ENCODE data around the gene NUP210. TPM values are rescaled to one million over a fixed set of nuclear protein-coding genes. Genes with fewer than 3 reads are reported as not detected.
"Not testable (repeated sequence)": the region's sequence is repeated elsewhere in the genome, so short reads cannot be mapped to it uniquely, and the experiment has no call there.

The NUP210 gene
- total RNA-seq, 1 experiment from 2014 or later: 11.4 TPM

DNA sequence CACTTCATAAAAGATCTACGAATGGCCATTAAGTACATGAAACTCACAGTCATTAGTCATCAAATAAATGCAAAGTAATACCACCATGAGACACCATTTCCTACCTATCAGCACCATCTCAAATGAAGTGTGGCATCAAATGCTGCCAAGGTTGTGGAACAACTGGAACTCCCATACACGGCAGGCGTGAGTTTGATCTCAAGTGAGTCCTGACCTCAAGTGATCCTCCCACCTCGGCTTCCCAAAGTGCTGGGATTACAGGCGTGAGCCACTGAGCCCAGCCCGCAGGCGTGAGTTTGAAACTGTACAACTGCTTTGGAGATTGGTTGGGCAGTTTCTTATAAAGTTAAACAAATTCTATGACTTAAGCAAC is 31.2 kb upstream of the NUP210 start:
- ChIA-PET CTCF (interaction anchor here (1.0 to 2.6 kb wide), 2 partner anchors 197 to 359 kb away, joined by 4 to 23 read pairs; no protein-coding TSS in a partner anchor), POLR2A (ENCODE audit: low non-redundant PET) (interaction anchor here (0.5 kb wide), 1 partner anchor 42 kb away, joined by 3 read pairs; no protein-coding TSS in a partner anchor)
- H3K4me3 ChIP-seq (ENCODE audit: low read depth, low read length, poor library complexity, severe bottlenecking): peak overlapping the region; percentile 43
- no peaks in the 10 kb centered on the region for H3K4me1 ChIP-seq (ENCODE audit: insufficient read depth, low read length, poor library complexity, severe bottlenecking)
- intact Hi-C loops (cut with micrococcal nuclease; ENCODE audit: unreplicated experiment): loop anchor here (5.0 kb wide), 1 partner anchor 144 kb away; no protein-coding TSS in a partner anchor
- TSS peak; percentile 85 for BruUV-seq (replicated peaks)
- TF ChIP-seq EZH2 (IDR thresholded peaks at IDR 0.05; ENCODE audit: borderline replicate concordance, low read depth, low read length, poor library complexity, severe bottlenecking): no peak
- TF ChIP-seq, protein P1, sequence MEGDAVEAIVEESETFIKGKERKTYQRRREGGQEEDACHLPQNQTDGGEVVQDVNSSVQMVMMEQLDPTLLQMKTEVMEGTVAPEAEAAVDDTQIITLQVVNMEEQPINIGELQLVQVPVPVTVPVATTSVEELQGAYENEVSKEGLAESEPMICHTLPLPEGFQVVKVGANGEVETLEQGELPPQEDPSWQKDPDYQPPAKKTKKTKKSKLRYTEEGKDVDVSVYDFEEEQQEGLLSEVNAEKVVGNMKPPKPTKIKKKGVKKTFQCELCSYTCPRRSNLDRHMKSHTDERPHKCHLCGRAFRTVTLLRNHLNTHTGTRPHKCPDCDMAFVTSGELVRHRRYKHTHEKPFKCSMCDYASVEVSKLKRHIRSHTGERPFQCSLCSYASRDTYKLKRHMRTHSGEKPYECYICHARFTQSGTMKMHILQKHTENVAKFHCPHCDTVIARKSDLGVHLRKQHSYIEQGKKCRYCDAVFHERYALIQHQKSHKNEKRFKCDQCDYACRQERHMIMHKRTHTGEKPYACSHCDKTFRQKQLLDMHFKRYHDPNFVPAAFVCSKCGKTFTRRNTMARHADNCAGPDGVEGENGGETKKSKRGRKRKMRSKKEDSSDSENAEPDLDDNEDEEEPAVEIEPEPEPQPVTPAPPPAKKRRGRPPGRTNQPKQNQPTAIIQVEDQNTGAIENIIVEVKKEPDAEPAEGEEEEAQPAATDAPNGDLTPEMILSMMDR (conservative IDR thresholded peaks at IDR 0.05; ENCODE audit: low read depth, low read length): no peak
- no peaks in the 10 kb centered on the region for H3K9me3 ChIP-seq (ENCODE audit: low read depth, low read length, poor library complexity, severe bottlenecking)
- no peaks in the 10 kb centered on the region for H3K36me3 ChIP-seq (ENCODE audit: insufficient read depth, low read length, poor library complexity, severe bottlenecking)
- H3K27me3 ChIP-seq (replicated peaks; ENCODE audit: insufficient read depth, low read depth, low read length, poor library complexity): no peaks in the 10 kb centered on the region
- peak overlapping the region; percentile 51 for H3K27ac ChIP-seq (ENCODE audit: low read depth, low read length, poor library complexity, severe bottlenecking)
- no peak for DNase-seq (ENCODE audit: low spot score)

DNA sequence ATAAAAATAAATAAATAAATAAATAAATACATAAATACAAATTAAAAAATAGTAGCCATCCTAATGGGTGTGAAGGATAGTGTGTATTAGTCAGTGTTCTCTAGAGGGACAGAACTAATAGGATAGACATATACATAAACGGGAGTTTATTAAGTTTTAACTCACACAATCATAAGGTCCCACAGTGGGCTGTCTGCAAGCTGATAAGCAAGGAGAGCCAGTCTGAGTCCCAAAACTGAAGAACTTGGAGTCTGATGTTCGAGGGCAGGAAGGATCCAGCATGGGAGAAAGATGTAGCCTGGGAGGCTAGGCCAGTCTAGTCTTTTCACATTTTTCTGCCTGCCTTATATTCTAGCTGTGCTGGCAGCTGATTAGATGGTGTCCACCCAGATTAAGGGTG is 22.8 kb upstream of the NUP210 start:
- POLR2A ChIA-PET (ENCODE audit: low non-redundant PET); H3K4me1 ChIP-seq (ENCODE audit: insufficient read depth, low read length, poor library complexity, severe bottlenecking); H3K27me3 ChIP-seq (replicated peaks; ENCODE audit: insufficient read depth, low read depth, low read length, poor library complexity); BruUV-seq (replicated peaks); CTCF ChIA-PET; DNase-seq (ENCODE audit: low spot score); H3K36me3 ChIP-seq (ENCODE audit: insufficient read depth, low read length, poor library complexity, severe bottlenecking); H3K4me3 ChIP-seq (ENCODE audit: low read depth, low read length, poor library complexity, severe bottlenecking); H3K27ac ChIP-seq (ENCODE audit: low read depth, low read length, poor library complexity, severe bottlenecking); intact Hi-C loops (cut with micrococcal nuclease; ENCODE audit: unreplicated experiment); H3K9me3 ChIP-seq (ENCODE audit: low read depth, low read length, poor library complexity, severe bottlenecking): not testable (repeated sequence)

GRCh38 chr3:13440204-13440817 is 20.2 kb upstream of the NUP210 start:
- H3K4me1 ChIP-seq (ENCODE audit: insufficient read depth, low read length, poor library complexity, severe bottlenecking): no peaks in the 10 kb centered on the region
- no peak for DNase-seq (ENCODE audit: low spot score)
- intact Hi-C loops (cut with micrococcal nuclease; ENCODE audit: unreplicated experiment): no loop called here
- peaks cover 5% of the 10 kb centered on the region for H3K27me3 ChIP-seq (replicated peaks; ENCODE audit: insufficient read depth, low read depth, low read length, poor library complexity)
- no peak overlapping the region for H3K27ac ChIP-seq (ENCODE audit: low read depth, low read length, poor library complexity, severe bottlenecking)
- ChIA-PET CTCF (no interaction called here), POLR2A (ENCODE audit: low non-redundant PET) (no interaction called here)
- H3K36me3 ChIP-seq (ENCODE audit: insufficient read depth, low read length, poor library complexity, severe bottlenecking): no peaks in the 10 kb centered on the region
- no peaks in the 10 kb centered on the region for H3K9me3 ChIP-seq (ENCODE audit: low read depth, low read length, poor library complexity, severe bottlenecking)
- BruUV-seq (replicated peaks): no TSS peak
- H3K4me3 ChIP-seq (ENCODE audit: low read depth, low read length, poor library complexity, severe bottlenecking): no peak overlapping the region
- TF ChIP-seq, protein P1 (conservative IDR thresholded peaks at IDR 0.05; ENCODE audit: low read depth, low read length): no peak
- TF ChIP-seq EZH2 (IDR thresholded peaks at IDR 0.05; ENCODE audit: borderline replicate concordance, low read depth, low read length, poor library complexity, severe bottlenecking): no peak

GRCh38 chr3:13436213-13436612 is 16.1 kb upstream of the NUP210 start:
- CTCF ChIA-PET; H3K36me3 ChIP-seq (ENCODE audit: insufficient read depth, low read length, poor library complexity, severe bottlenecking); BruUV-seq (replicated peaks); H3K9me3 ChIP-seq (ENCODE audit: low read depth, low read length, poor library complexity, severe bottlenecking); DNase-seq (ENCODE audit: low spot score); H3K4me3 ChIP-seq (ENCODE audit: low read depth, low read length, poor library complexity, severe bottlenecking); H3K4me1 ChIP-seq (ENCODE audit: insufficient read depth, low read length, poor library complexity, severe bottlenecking); H3K27ac ChIP-seq (ENCODE audit: low read depth, low read length, poor library complexity, severe bottlenecking); intact Hi-C loops (cut with micrococcal nuclease; ENCODE audit: unreplicated experiment); POLR2A ChIA-PET (ENCODE audit: low non-redundant PET); H3K27me3 ChIP-seq (replicated peaks; ENCODE audit: insufficient read depth, low read depth, low read length, poor library complexity): not testable (repeated sequence)

All from A673 (cell line).